ENCODE data around the gene FBXO31.
A peak's percentile ranks its signal among the peaks of the same experiment; 100 is the strongest.

FBXO31 gene

GRCh38 chr16:87304951-87305350 is 78.6 kb downstream of the FBXO31 start:
- no peak for DNase-seq

GRCh38 chr16:87303962-87304521 is 79.5 kb downstream of the FBXO31 start:
- no peak for DNase-seq

GRCh38 chr16:87303431-87303930 is 80.1 kb downstream of the FBXO31 start:
- DNase-seq = no peak

- DNase-seq = no peak
These were observed 84.6 kb downstream of the FBXO31 start for GRCh38 chr16:87298857-87299465.

- peak; percentile 23 for DNase-seq
These were observed 85.5 kb downstream of the FBXO31 start for GRCh38 chr16:87297918-87298631.

- DNase-seq = no peak
These were observed 86.2 kb downstream of the FBXO31 start for GRCh38 chr16:87297407-87297806.

GRCh38 chr16:87295661-87296531 is 87.7 kb downstream of the FBXO31 start:
- no peak for DNase-seq

- no peak for DNase-seq
These were observed 88.3 kb downstream of the FBXO31 start for GRCh38 chr16:87295259-87295658.

- DNase-seq = no peak
These were observed 89.6 kb downstream of the FBXO31 start for GRCh38 chr16:87293990-87294389.

GRCh38 chr16:87291944-87292343 is 91.6 kb downstream of the FBXO31 start:
- no peak for DNase-seq

GRCh38 chr16:87288753-87289362 is 94.7 kb downstream of the FBXO31 start:
- DNase-seq = no peak

- DNase-seq = no peak
These were observed 96.5 kb downstream of the FBXO31 start for GRCh38 chr16:87286839-87287626.

GRCh38 chr16:87284183-87284582 is 99.4 kb downstream of the FBXO31 start:
- no peak for DNase-seq

- no peak for DNase-seq
These were observed 104.4 kb downstream of the FBXO31 start for GRCh38 chr16:87279094-87279658.

GRCh38 chr16:87278191-87279093 is 105.1 kb downstream of the FBXO31 start:
- DNase-seq = peak; percentile 1
